CD4-positive, alpha-beta memory T cell (primary cell): ENCODE results near the gene RCOR1. TPM values are rescaled to one million over a fixed set of nuclear protein-coding genes. Genes with fewer than 3 reads are reported as not detected.

Experiments
- CTCF ChIA-PET: fragments of 350-600 bp; sonication (Branson Sonifier 250); formaldehyde crosslinking; loops from one replicate; lab custom pipeline; 2021; ENCODE audit warnings: inconsistent platforms; ENCODE audit not compliant: partially characterized antibody; lab: Charles Lee
- POLR2A ChIA-PET: fragments of 350-600 bp; sonication (Branson Sonifier 250); formaldehyde crosslinking; loops from one replicate; lab custom pipeline; 2021; ENCODE audit not compliant: partially characterized antibody; lab: Charles Lee
- DNase-seq, 5 donors: peaks; one replicate each; pipeline versions ENCODE4 v3.0.0 to v3.0.0-alpha.2; 2020 to 2022; ENCODE audit warnings: mixed read lengths in 1 of 5
- H3K27ac ChIP-seq: one replicate; pipeline ENCODE4 v1.7.0; 2013; ENCODE audit warnings: low read depth, low read length
- H3K27me3 ChIP-seq: 2 replicates; pipeline ENCODE4 v1.7.0; 2013; ENCODE audit warnings: mild to moderate bottlenecking, low read length, moderate library complexity; ENCODE audit not compliant: insufficient read depth
- H3K36me3 ChIP-seq: 2 replicates; pipeline ENCODE4 v1.7.0; 2013; ENCODE audit warnings: mild to moderate bottlenecking, low read length, moderate library complexity; ENCODE audit not compliant: insufficient read depth
- H3K4me1 ChIP-seq: 2 replicates; pipeline ENCODE4 v1.7.0; 2013; ENCODE audit warnings: mild to moderate bottlenecking, low read length, moderate library complexity; ENCODE audit not compliant: insufficient read depth
- H3K4me3 ChIP-seq, 2 donors: one replicate each; pipeline ENCODE4 v1.7.0; 2013; ENCODE audit warnings: low read length in 2 of 2, mild to moderate bottlenecking in 1 of 2
- H3K9me3 ChIP-seq, 2 donors: one replicate each; pipeline ENCODE4 v1.7.0; 2013; ENCODE audit warnings: low read length in 2 of 2, control low read depth in 1 of 2; ENCODE audit not compliant: control insufficient read depth in 1 of 2
- H3K27ac Mint-ChIP-seq, 7 donors: one replicate each; pipeline ENCODE4 v1.8.0; 2020 to 2021; ENCODE audit warnings: mixed read lengths in 7 of 7, mild to moderate bottlenecking in 6 of 7, inconsistent platforms in 3 of 7, moderate library complexity in 3 of 7
- H3K27me3 Mint-ChIP-seq, 2 donors: one replicate each; pipeline ENCODE4 v1.8.0; 2020 to 2021; ENCODE audit warnings: mixed read lengths in 2 of 2
- H3K36me3 Mint-ChIP-seq, 2 donors: one replicate each; pipeline ENCODE4 v1.8.0; 2020 to 2021; ENCODE audit warnings: mixed read lengths in 2 of 2, inconsistent platforms in 1 of 2, mild to moderate bottlenecking in 1 of 2
- H3K4me1 Mint-ChIP-seq, 4 donors: one replicate each; pipeline ENCODE4 v1.8.0; 2020 to 2021; ENCODE audit warnings: mixed read lengths in 4 of 4, mild to moderate bottlenecking in 1 of 4
- H3K4me3 Mint-ChIP-seq, 8 donors: one replicate each; pipeline ENCODE4 v1.8.0; 2020 to 2021; ENCODE audit warnings: mixed read lengths in 8 of 8, mild to moderate bottlenecking in 7 of 8, moderate library complexity in 6 of 8, inconsistent platforms in 3 of 8
- H3K9me3 Mint-ChIP-seq, 8 donors: one replicate each; pipeline ENCODE4 v1.8.0; 2020 to 2021; ENCODE audit warnings: mixed read lengths in 8 of 8, mild to moderate bottlenecking in 5 of 8, inconsistent platforms in 3 of 8, moderate library complexity in 1 of 8
- intact Hi-C: fragments of 100-400 bp; cut with micrococcal nuclease; formaldehyde crosslinking; loops from one replicate; pipeline ENCODE4 v1.15.1; 2023
- polyA plus RNA-seq, 2 donors: library from polyadenylated mRNA; unstranded; fragments of 300-500 nt; fragmentation: Illumina TruSeq; gene quantifications; one replicate each; pipeline ENCODE4 v1.2.3, GENCODE V29; 2021
- total RNA-seq, 2 experiments: library from RNA; stranded (reverse); gene quantifications; one replicate each; pipeline ENCODE4 v1.2.3, GENCODE V29; 2021

RCOR1 gene
- total and polyA plus RNA-seq, 4 experiments from 2014 or later, result 0.09 to 21.5 (median 10.2) TPM

DNA sequence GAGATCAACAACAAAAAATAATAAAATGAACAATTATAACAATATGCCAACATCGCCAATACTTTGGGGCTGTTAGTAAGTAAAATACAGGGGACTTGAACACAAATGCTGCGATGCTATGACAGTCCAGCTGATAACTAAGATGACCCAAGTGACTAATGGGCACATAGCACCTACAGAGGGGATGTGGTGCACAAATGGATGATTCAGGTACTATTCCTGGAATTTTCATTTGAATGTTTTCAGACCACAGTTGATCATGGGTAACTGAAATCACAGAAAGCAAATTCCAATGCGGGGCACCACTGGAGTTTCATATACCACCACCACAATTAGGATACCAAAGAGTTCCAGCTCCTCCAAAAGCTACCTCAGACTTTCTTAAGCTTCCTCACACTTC, 82.9 kb downstream of the RCOR1 start:
- Mint-ChIP-seq H3K27ac (no peak overlapping the region), H3K27me3 (no peaks in the 10 kb centered on the region), H3K4me3 (no peak overlapping the region), H3K9me3 (peaks cover 0 to 5% (median 0%) of the 10 kb centered on the region in 8 donors), H3K4me1 (peaks cover 3 to 9% (median 7%) of the 10 kb centered on the region in 4 donors), H3K36me3 (peaks cover 2 to 9% of the 10 kb centered on the region in 2 donors)
- ChIA-PET CTCF (no interaction called here), POLR2A (no interaction called here)
- H3K27ac ChIP-seq, result no peak overlapping the region
- intact Hi-C loops, result no loop called here
- DNase-seq, result no peak
- no peaks in the 10 kb centered on the region for H3K27me3 ChIP-seq
- H3K9me3 ChIP-seq, result no peaks in the 10 kb centered on the region
- H3K36me3 ChIP-seq, result no peaks in the 10 kb centered on the region
- H3K4me1 ChIP-seq, result no peaks in the 10 kb centered on the region
- H3K4me3 ChIP-seq, result no peak overlapping the region

DNA sequence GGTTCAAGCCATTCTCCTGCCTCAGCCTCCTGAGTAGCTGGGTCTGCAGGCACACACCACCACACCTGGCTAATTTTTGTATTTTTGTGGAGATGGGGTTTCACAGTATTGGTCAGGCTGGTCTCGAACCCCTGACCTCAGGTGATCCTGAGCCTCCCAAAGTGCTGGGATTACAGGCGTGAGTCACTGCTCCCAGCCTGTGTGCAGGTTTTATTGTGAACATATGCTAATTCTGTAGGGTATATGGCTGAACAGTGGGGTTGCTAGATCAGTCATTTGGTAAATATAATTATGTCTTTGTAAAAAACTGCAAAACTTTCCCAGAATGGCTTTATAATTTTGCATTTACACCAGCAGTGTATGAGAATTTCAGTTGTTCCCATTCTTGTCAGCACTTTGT, 85.9 kb downstream of the RCOR1 start:
- no peaks in the 10 kb centered on the region for H3K4me1 ChIP-seq
- H3K36me3 ChIP-seq, result peaks cover 4% of the 10 kb centered on the region
- Mint-ChIP-seq H3K4me1 (peaks cover 4 to 14% (median 8%) of the 10 kb centered on the region in 4 donors), H3K36me3 (peaks cover 5 to 11% of the 10 kb centered on the region in 2 donors), H3K27ac (no peak overlapping the region), H3K27me3 (no peaks in the 10 kb centered on the region), H3K9me3 (no peaks in the 10 kb centered on the region), H3K4me3 (no peak overlapping the region)
- ChIA-PET CTCF (no interaction called here), POLR2A (no interaction called here)
- no peaks in the 10 kb centered on the region for H3K9me3 ChIP-seq
- no peak overlapping the region for H3K4me3 ChIP-seq
- intact Hi-C loops, result no loop called here
- H3K27me3 ChIP-seq, result no peaks in the 10 kb centered on the region
- no peak overlapping the region for H3K27ac ChIP-seq
- DNase-seq, result no peak

GRCh38 chr14:102683399-102684297, 91.2 kb downstream of the RCOR1 start:
- Mint-ChIP-seq H3K27me3 (no peaks in the 10 kb centered on the region), H3K36me3 (peaks cover 5 to 16% of the 10 kb centered on the region in 2 donors), H3K4me1 (peaks cover 13 to 27% (median 17%) of the 10 kb centered on the region in 4 donors), H3K4me3 (no peak overlapping the region), H3K27ac (no peak overlapping the region), H3K9me3 (no peaks in the 10 kb centered on the region)
- ChIA-PET POLR2A (no interaction called here), CTCF (interaction anchor here (1.0 kb wide), 1 partner anchor 9 kb away, joined by 3 read pairs; no protein-coding TSS in a partner anchor)
- no peak overlapping the region for H3K27ac ChIP-seq
- intact Hi-C loops, result no loop called here
- no peaks in the 10 kb centered on the region for H3K9me3 ChIP-seq
- no peak overlapping the region for H3K4me3 ChIP-seq
- peaks cover under 1% of the 10 kb centered on the region for H3K4me1 ChIP-seq
- H3K36me3 ChIP-seq, result peaks cover 4% of the 10 kb centered on the region
- DNase-seq, result no peak
- H3K27me3 ChIP-seq, result no peaks in the 10 kb centered on the region

- Mint-ChIP-seq H3K4me3 (no peak overlapping the region), H3K9me3 (no peaks in the 10 kb centered on the region), H3K27ac (no peak overlapping the region), H3K36me3 (peaks cover 5 to 16% of the 10 kb centered on the region in 2 donors), H3K4me1 (peaks cover 15 to 32% (median 16%) of the 10 kb centered on the region in 4 donors), H3K27me3 (no peaks in the 10 kb centered on the region)
- H3K4me1 ChIP-seq, result peaks cover 3% of the 10 kb centered on the region
- ChIA-PET POLR2A (no interaction called here), CTCF (no interaction called here)
- H3K4me3 ChIP-seq, result no peak overlapping the region
- DNase-seq, result no peak
- peaks cover 4% of the 10 kb centered on the region for H3K36me3 ChIP-seq
- H3K27me3 ChIP-seq, result no peaks in the 10 kb centered on the region
- H3K27ac ChIP-seq, result no peak overlapping the region
- intact Hi-C loops, result no loop called here
- H3K9me3 ChIP-seq, result no peaks in the 10 kb centered on the region
These were observed 91.8 kb downstream of the RCOR1 start for GRCh38 chr14:102684298-102684663.

GRCh38 chr14:102686196-102686801, 93.8 kb downstream of the RCOR1 start:
- Mint-ChIP-seq H3K4me3 (no peak overlapping the region), H3K9me3 (no peaks in the 10 kb centered on the region), H3K36me3 (peaks cover 5 to 16% of the 10 kb centered on the region in 2 donors), H3K4me1 (peaks cover 14 to 32% (median 19%) of the 10 kb centered on the region in 4 donors), H3K27ac (peak overlapping the region in 2 of 7 donors; percentile 1 to 77), H3K27me3 (no peaks in the 10 kb centered on the region)
- ChIA-PET CTCF (interaction anchor here (1.3 to 1.5 kb wide), 2 partner anchors 9 to 418 kb away, joined by 3 to 4 read pairs; no protein-coding TSS in a partner anchor), POLR2A (no interaction called here)
- Histone ChIP-seq H3K27ac (no peak overlapping the region), H3K4me3 (no peak overlapping the region), H3K9me3 (no peaks in the 10 kb centered on the region), H3K4me1 (peaks cover 3% of the 10 kb centered on the region), H3K27me3 (no peaks in the 10 kb centered on the region), H3K36me3 (peaks cover 4% of the 10 kb centered on the region)
- intact Hi-C loops, result no loop called here
- DNase-seq, result no peak

- no peaks in the 10 kb centered on the region for H3K9me3 Mint-ChIP-seq
- CTCF ChIA-PET, result no interaction called here
- peaks cover 15 to 28% (median 16%) of the 10 kb centered on the region in 4 donors for H3K4me1 Mint-ChIP-seq
- H3K4me1 ChIP-seq, result peaks cover 3% of the 10 kb centered on the region
- H3K9me3 ChIP-seq, result no peaks in the 10 kb centered on the region
- H3K4me3 Mint-ChIP-seq, result no peak overlapping the region
- H3K27ac Mint-ChIP-seq, result peak overlapping the region in 4 of 7 donors; percentile 1 to 44 (median 28)
- H3K36me3 Mint-ChIP-seq, result peaks cover 0 to 6% of the 10 kb centered on the region in 2 donors
- H3K27me3 Mint-ChIP-seq, result no peaks in the 10 kb centered on the region
- POLR2A ChIA-PET, result no interaction called here
- no peak for DNase-seq
- intact Hi-C loops, result no loop called here
- H3K36me3 ChIP-seq, result no peaks in the 10 kb centered on the region
- no peaks in the 10 kb centered on the region for H3K27me3 ChIP-seq
- H3K4me3 ChIP-seq, result no peak overlapping the region
- no peak overlapping the region for H3K27ac ChIP-seq
These were observed 95.8 kb downstream of the RCOR1 start for GRCh38 chr14:102688290-102688689.
